MCF 10A (cell line): ENCODE data around the gene SOAT2. TPM values are rescaled to one million over a fixed set of nuclear protein-coding genes. Genes with fewer than 3 reads are reported as not detected.

ENCODE experiments used
- BruUV-seq: library from RNA; stranded (reverse); fragments of 400-500 nt; replicated peaks from 2 replicates; lab custom pipeline; 2021; lab: Mats Ljungman, UMichigan
- CTCF ChIA-PET: fragments of 300-600 bp; sonication (Branson Sonifier 250); formaldehyde crosslinking; extraction: SDS; loops from one replicate; lab custom pipeline; 2021; ENCODE audit warnings: antibody characterized with exemption, inconsistent platforms; lab: Yijun Ruan, JAX
- POLR2A ChIA-PET: fragments of 300-600, 350-650 bp; sonication (Branson Sonifier 250); formaldehyde crosslinking; extraction: SDS; loops from one replicate; lab custom pipeline; 2020; ENCODE audit warnings: antibody characterized with exemption, inconsistent platforms; lab: Yijun Ruan, JAX
- DNase-seq: peaks from one replicate; pipeline ENCODE4 v3.0.0-alpha.2; 2018; ENCODE audit not compliant: unreplicated experiment
- H3K27ac Mint-ChIP-seq: one replicate; pipeline ENCODE4 v1.8.0; 2022; ENCODE audit warnings: mild to moderate bottlenecking, low read depth, mixed read lengths; ENCODE audit not compliant: unreplicated experiment
- H3K27me3 Mint-ChIP-seq: one replicate; pipeline ENCODE4 v1.8.0; 2022; ENCODE audit warnings: mixed read lengths; ENCODE audit not compliant: insufficient read depth, unreplicated experiment
- H3K36me3 Mint-ChIP-seq: one replicate; pipeline ENCODE4 v1.8.0; 2022; ENCODE audit warnings: mild to moderate bottlenecking, moderate library complexity, mixed read lengths; ENCODE audit not compliant: insufficient read depth, unreplicated experiment
- H3K4me1 Mint-ChIP-seq: one replicate; pipeline ENCODE4 v1.8.0; 2022; ENCODE audit warnings: mixed read lengths; ENCODE audit not compliant: insufficient read depth, unreplicated experiment
- H3K4me3 Mint-ChIP-seq: one replicate; pipeline ENCODE4 v1.8.0; 2022; ENCODE audit warnings: mild to moderate bottlenecking, moderate library complexity, mixed read lengths; ENCODE audit not compliant: unreplicated experiment
- H3K9me3 Mint-ChIP-seq: one replicate; pipeline ENCODE4 v1.8.0; 2022; ENCODE audit warnings: mixed read lengths; ENCODE audit not compliant: unreplicated experiment
- CTCF ChIP-seq: fragments of 200-600 bp; IDR thresholded peaks from one replicate; pipeline ENCODE4 v1.8.0; 2022; ENCODE audit warnings: antibody characterized with exemption, mild to moderate bottlenecking; ENCODE audit not compliant: unreplicated experiment
- intact Hi-C: fragments of 100-400 bp; cut with micrococcal nuclease; formaldehyde crosslinking; loops from 2 replicates; pipeline ENCODE4 v1.14.1; 2022
- total RNA-seq: library from RNA; stranded (reverse); gene quantifications from 2 replicates; pipeline ENCODE4 v1.2.3, GENCODE V29; 2022

The SOAT2 gene
- total RNA-seq, 1 experiment from 2014 or later, result not detected

GRCh38 chr12:53070877-53071492 is 32.3 kb upstream of the SOAT2 start:
- peaks cover 59% of the 10 kb centered on the region for H3K36me3 Mint-ChIP-seq
- no peak for TF ChIP-seq CTCF
- no peak overlapping the region for H3K27ac Mint-ChIP-seq
- DNase-seq, result no peak
- H3K4me3 Mint-ChIP-seq, result no peak overlapping the region
- no TSS peak for BruUV-seq
- peaks cover 12% of the 10 kb centered on the region for H3K4me1 Mint-ChIP-seq
- ChIA-PET CTCF (interaction anchor here (0.9 to 15.4 kb wide), 6 partner anchors 10 to 308 kb away, joined by 3 to 267 read pairs (median 4); partner anchors contain the start of genes AAAS, IGFBP6 and SOAT2), POLR2A (interaction anchor here (1.1 kb wide), 1 partner anchor 361 kb away, joined by 3 read pairs; no protein-coding TSS in a partner anchor)
- intact Hi-C loops, result no loop called here
- H3K9me3 Mint-ChIP-seq, result no peaks in the 10 kb centered on the region
- H3K27me3 Mint-ChIP-seq, result no peaks in the 10 kb centered on the region

DNA sequence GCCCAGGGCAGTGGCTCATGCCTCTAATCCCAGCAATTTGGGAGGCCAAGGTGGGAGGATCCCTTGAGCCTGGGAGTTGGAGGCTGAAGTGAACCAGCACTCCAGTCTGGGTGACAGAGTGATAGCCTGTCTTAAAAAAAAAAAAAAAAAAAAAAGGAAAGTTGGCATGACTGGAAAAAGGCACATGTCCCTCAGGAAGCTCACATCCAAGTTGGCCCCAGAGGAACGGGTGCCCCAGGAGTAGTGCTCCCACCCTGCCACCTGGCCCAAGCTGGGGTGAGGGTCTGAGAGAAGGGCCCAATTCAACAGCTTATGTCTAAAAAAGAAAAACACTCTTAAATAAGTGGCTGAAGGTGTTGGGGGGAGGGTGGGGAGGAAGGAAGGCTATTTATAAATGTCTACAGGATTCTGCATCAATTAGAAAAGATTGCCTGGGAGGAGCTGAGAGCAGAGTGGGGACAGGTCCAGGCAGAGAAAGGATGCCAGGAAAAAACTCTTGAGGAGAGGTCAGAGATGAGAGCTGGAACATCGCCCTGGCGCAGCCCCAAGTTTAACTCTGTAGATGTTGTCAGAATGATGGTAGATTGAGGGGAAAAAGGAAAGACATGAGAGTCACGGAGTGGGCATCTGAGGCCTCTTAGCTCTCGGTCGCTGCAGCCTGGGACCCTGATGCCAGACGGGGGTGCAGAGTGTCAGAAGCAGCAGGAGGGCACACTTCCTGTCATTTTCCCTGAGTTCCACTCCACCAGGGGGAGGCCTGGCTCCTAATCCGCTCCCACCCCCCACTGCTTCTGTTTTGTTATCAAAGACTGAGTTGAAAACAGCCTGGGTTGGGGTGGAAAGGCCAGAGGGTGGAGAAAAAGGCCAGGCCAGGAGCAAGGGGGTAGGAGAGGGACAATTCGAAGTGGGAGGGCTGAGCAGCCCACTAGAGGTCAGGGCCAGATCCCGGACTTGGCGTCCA is 31.4 kb upstream of the SOAT2 start:
- ChIA-PET CTCF (interaction anchor here (0.8 to 15.4 kb wide), 5 partner anchors 9 to 307 kb away, joined by 3 to 267 read pairs (median 3); partner anchors contain the start of genes IGFBP6 and SOAT2), POLR2A (interaction anchor here (1.1 kb wide), 1 partner anchor 360 kb away, joined by 3 read pairs; no protein-coding TSS in a partner anchor)
- DNase-seq, result no peak
- intact Hi-C loops, result no loop called here
- BruUV-seq, result no TSS peak
- Mint-ChIP-seq H3K36me3 (peaks cover 62% of the 10 kb centered on the region), H3K27me3 (no peaks in the 10 kb centered on the region), H3K27ac (no peak overlapping the region), H3K4me1 (peaks cover 7% of the 10 kb centered on the region), H3K4me3 (no peak overlapping the region), H3K9me3 (no peaks in the 10 kb centered on the region)
- no peak for TF ChIP-seq CTCF

DNA sequence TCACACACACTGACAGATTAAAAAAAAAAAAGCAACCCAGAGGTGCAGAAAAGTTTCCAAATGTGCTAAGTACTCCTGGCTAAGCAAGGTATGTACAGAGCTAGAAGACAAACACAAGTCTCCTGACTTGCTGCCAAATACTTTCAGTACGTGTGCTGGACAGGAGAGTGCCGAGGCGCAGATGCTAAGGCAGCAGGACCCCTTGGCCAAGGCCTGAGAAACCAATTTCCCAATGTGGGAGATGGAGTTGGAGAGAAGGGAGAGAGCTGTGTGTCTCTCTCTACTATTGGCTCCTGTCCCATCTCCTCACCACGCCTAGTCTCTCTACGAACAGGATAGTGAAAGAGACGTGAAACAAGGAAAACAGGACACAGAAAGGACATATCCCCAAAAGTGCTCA is 29.4 kb upstream of the SOAT2 start:
- H3K27ac Mint-ChIP-seq, result no peak overlapping the region
- ChIA-PET CTCF (interaction anchor here (0.5 to 15.4 kb wide), 5 partner anchors 8 to 254 kb away, joined by 3 to 267 read pairs (median 3); partner anchors contain the start of genes IGFBP6 and SOAT2), POLR2A (no interaction called here)
- peaks cover 69% of the 10 kb centered on the region for H3K36me3 Mint-ChIP-seq
- no peaks in the 10 kb centered on the region for H3K9me3 Mint-ChIP-seq
- DNase-seq, result no peak
- intact Hi-C loops, result no loop called here
- peaks cover 14% of the 10 kb centered on the region for H3K4me1 Mint-ChIP-seq
- no TSS peak for BruUV-seq
- TF ChIP-seq CTCF, result no peak
- H3K4me3 Mint-ChIP-seq, result no peak overlapping the region
- H3K27me3 Mint-ChIP-seq, result no peaks in the 10 kb centered on the region
